Measurements from ENCODE around the gene TRIM58. TPM values are rescaled to one million over a fixed set of nuclear protein-coding genes. Genes with fewer than 3 reads are reported as not detected.

Gene TRIM58
- polyA plus RNA-seq, 3 donors, result 0.43 to 0.83 (median 0.68) TPM

DNA sequence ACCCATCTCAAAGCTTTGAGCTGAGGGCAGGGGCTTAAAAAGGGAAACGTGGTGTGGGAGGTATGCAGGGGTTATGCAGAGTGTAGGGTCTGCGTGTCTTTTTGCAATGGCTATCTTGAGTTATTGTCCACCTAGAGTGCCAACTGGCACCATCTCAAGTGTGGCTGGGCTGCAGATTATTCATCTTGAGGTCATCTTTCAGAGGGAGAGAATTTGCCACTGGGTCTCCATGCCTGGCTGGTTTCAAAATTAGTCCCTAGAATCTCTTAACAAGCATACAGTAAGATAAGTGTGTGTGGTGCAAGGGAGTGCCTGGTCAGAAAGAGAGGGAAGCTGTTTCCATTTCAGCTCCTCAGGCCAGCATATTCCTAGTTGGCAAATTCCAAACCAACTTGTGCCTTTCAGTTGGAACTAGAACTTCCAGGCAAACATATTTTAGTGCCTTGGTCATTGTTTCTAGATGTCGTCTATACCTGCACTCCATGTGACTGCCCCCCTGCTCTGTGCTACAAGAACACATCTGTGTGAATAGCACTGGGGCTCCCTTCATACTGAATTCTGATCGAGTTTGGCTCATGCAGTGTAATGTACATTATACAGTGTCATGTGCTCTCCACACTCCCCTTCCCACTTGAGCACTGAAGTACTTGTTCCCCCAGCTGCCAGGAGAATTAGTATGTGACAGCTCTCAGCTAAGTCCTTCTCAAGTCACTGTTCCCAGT lies 58.1 kb downstream of the TRIM58 start:
- Mint-ChIP-seq H3K27ac (no peak overlapping the region), H3K4me3 (no peak overlapping the region), H3K27me3 (ENCODE audit: low read depth in 3 of 3) (no peaks in the 10 kb centered on the region), H3K36me3 (no peaks in the 10 kb centered on the region), H3K4me1 (no peaks in the 10 kb centered on the region), H3K9me3 (peaks cover 0 to 3% (median 1%) of the 10 kb centered on the region in 7 donors)
- H3K27ac ChIP-seq (ENCODE audit: low read depth in 1 of 2, low read length in 2 of 2), result no peak overlapping the region
- DNase-seq, result no peak
- no peaks in the 10 kb centered on the region for H3K4me1 ChIP-seq (ENCODE audit: control insufficient read depth in 1 of 2, insufficient read depth in 2 of 2, low read length in 2 of 2)
- H3K4me2 ChIP-seq (replicated peaks; ENCODE audit: extremely low read depth, low read length, poor library complexity, severe bottlenecking), result no peak overlapping the region
- TF ChIP-seq, protein P1, sequence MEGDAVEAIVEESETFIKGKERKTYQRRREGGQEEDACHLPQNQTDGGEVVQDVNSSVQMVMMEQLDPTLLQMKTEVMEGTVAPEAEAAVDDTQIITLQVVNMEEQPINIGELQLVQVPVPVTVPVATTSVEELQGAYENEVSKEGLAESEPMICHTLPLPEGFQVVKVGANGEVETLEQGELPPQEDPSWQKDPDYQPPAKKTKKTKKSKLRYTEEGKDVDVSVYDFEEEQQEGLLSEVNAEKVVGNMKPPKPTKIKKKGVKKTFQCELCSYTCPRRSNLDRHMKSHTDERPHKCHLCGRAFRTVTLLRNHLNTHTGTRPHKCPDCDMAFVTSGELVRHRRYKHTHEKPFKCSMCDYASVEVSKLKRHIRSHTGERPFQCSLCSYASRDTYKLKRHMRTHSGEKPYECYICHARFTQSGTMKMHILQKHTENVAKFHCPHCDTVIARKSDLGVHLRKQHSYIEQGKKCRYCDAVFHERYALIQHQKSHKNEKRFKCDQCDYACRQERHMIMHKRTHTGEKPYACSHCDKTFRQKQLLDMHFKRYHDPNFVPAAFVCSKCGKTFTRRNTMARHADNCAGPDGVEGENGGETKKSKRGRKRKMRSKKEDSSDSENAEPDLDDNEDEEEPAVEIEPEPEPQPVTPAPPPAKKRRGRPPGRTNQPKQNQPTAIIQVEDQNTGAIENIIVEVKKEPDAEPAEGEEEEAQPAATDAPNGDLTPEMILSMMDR (IDR thresholded peaks at IDR 0.05), result no peak
- no peak overlapping the region for H3K4me3 ChIP-seq (replicated peaks in 1 of 3; ENCODE audit: low read depth in 2 of 3, low read length in 3 of 3)
- 63% methylated on average over 3 of the region's 4 CpGs for WGBS (ENCODE audit: insufficient coverage)
- no peaks in the 10 kb centered on the region for H3K36me3 ChIP-seq (replicated peaks in 1 of 2; ENCODE audit: control insufficient read depth in 1 of 2, insufficient read depth in 2 of 2, low read length in 2 of 2)
- no peaks in the 10 kb centered on the region for H3K79me2 ChIP-seq (ENCODE audit: insufficient read depth, low read length)
- no peaks in the 10 kb centered on the region for H4K20me1 ChIP-seq (ENCODE audit: insufficient read depth, low read length)
- H3K9me3 ChIP-seq (replicated peaks in 1 of 2; ENCODE audit: control insufficient read depth in 1 of 2, insufficient read depth in 1 of 2, low read length in 2 of 2), result no peaks in the 10 kb centered on the region
- H2AFZ ChIP-seq (ENCODE audit: insufficient read depth, low read depth, low read length, poor library complexity, severe bottlenecking), result no peak overlapping the region
- no peak overlapping the region for H3K9ac ChIP-seq (ENCODE audit: insufficient read depth, low read length, poor library complexity, severe bottlenecking)
- intact Hi-C loops (cut with micrococcal nuclease), result no loop called here
- H3K27me3 ChIP-seq (ENCODE audit: control insufficient read depth in 2 of 2, insufficient read depth in 2 of 2, low read length in 2 of 2), result no peaks in the 10 kb centered on the region

DNA sequence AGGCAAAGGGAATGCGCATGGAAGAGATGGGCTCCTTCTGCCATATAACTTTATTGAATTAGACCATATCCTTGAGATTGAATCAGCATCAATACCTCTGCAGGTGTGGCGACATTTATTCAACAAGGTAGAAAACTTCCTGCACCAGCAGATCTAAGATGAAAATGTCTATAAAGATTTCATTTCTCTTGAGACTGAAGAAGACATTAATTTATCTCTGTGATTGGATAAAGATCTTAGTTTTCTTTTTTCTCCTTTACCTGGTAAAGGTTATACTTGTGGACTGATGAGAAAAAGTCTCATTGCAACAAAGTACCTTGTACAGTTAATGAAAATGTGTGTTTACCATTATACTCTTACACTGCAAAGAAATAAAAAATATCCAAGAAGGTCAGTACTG lies 63.0 kb downstream of the TRIM58 start, which contains the start of gene OR2T8:
TSS of gene OR2T8 (plus strand) at position 301 of the 400 bp plus-strand sequence. CDS start 766 bp downstream, outside the sequence.
- no CpG with 5 or more reads among the region's 2 CpGs for WGBS (ENCODE audit: insufficient coverage)
- Histone ChIP-seq H3K27me3 (ENCODE audit: control insufficient read depth in 2 of 2, insufficient read depth in 2 of 2, low read length in 2 of 2) (no peaks in the 10 kb centered on the region), H3K36me3 (replicated peaks in 1 of 2; ENCODE audit: control insufficient read depth in 1 of 2, insufficient read depth in 2 of 2, low read length in 2 of 2) (no peaks in the 10 kb centered on the region), H3K4me1 (ENCODE audit: control insufficient read depth in 1 of 2, insufficient read depth in 2 of 2, low read length in 2 of 2) (no peaks in the 10 kb centered on the region), H2AFZ (ENCODE audit: insufficient read depth, low read depth, low read length, poor library complexity, severe bottlenecking) (no peak within 1 kb of the TSS), H3K4me3 (replicated peaks in 1 of 3; ENCODE audit: low read depth in 2 of 3, low read length in 3 of 3) (no peak within 1 kb of the TSS), H3K27ac (ENCODE audit: low read depth in 1 of 2, low read length in 2 of 2) (no peak within 1 kb of the TSS), H3K9ac (ENCODE audit: insufficient read depth, low read length, poor library complexity, severe bottlenecking) (no peak within 1 kb of the TSS), H3K9me3 (replicated peaks in 1 of 2; ENCODE audit: control insufficient read depth in 1 of 2, insufficient read depth in 1 of 2, low read length in 2 of 2) (no peaks in the 10 kb centered on the region), H3K79me2 (ENCODE audit: insufficient read depth, low read length) (no peaks in the 10 kb centered on the region), H4K20me1 (ENCODE audit: insufficient read depth, low read length) (no peaks in the 10 kb centered on the region), H3K4me2 (replicated peaks; ENCODE audit: extremely low read depth, low read length, poor library complexity, severe bottlenecking) (no peak within 1 kb of the TSS)
- Mint-ChIP-seq H3K4me1 (no peaks in the 10 kb centered on the region), H3K27ac (no peak within 1 kb of the TSS), H3K36me3 (no peaks in the 10 kb centered on the region), H3K9me3 (no peaks in the 10 kb centered on the region), H3K27me3 (ENCODE audit: low read depth in 3 of 3) (no peaks in the 10 kb centered on the region), H3K4me3 (no peak within 1 kb of the TSS)
- intact Hi-C loops (cut with micrococcal nuclease), result no loop called here
- no peak for DNase-seq
- TF ChIP-seq, protein P1 (IDR thresholded peaks at IDR 0.05), result no peak

Data from CD14-positive monocyte (primary cell).